Hindlimb muscle (tissue), 1 donor: Measurements from ENCODE around the gene ARHGAP1. TPM values are rescaled to one million over a fixed set of nuclear protein-coding genes. Genes with fewer than 3 reads are reported as not detected.
"Not testable (repeated sequence)": the region's sequence is repeated elsewhere in the genome, so short reads cannot be mapped to it uniquely, and the experiment has no call there.

Experiments used
- DNase-seq: peaks from one replicate; pipeline ENCODE4 v3.0.0-alpha.2; 2013
- polyA plus RNA-seq: library from polyadenylated mRNA; unstranded; fragments of 120-200 nt; gene quantifications from one replicate; pipeline ENCODE4 v1.2.1, GENCODE V29; 2013; ENCODE audit not compliant: insufficient read length

ARHGAP1 gene
- polyA plus RNA-seq, 1 donor, result 38.5 TPM

DNA sequence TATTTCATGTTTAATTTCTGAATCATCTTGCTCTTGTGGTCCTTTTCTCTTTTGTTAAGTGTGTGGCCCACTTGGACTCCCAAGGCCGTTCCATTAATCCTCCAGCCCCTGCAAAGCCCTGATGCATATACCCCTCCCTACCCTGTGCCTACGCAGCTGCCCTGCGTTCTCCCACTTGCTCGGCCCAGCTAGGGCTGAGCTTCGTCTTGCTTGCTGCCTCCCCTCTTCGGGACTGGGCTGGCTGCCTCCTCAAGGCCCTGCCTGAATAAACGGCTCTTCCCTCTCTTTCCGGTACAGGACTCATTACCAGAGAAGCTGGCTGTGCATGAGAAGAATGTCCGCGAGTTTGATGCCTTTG is 28.5 kb downstream of the ARHGAP1 start:
- no peak for DNase-seq

GRCh38 chr11:46670521-46670920 is 29.9 kb downstream of the ARHGAP1 start:
- DNase-seq, result not testable (repeated sequence)

- DNase-seq, result no peak
Measured at GRCh38 chr11:46669711-46670139, 30.7 kb downstream of the ARHGAP1 start.

DNA sequence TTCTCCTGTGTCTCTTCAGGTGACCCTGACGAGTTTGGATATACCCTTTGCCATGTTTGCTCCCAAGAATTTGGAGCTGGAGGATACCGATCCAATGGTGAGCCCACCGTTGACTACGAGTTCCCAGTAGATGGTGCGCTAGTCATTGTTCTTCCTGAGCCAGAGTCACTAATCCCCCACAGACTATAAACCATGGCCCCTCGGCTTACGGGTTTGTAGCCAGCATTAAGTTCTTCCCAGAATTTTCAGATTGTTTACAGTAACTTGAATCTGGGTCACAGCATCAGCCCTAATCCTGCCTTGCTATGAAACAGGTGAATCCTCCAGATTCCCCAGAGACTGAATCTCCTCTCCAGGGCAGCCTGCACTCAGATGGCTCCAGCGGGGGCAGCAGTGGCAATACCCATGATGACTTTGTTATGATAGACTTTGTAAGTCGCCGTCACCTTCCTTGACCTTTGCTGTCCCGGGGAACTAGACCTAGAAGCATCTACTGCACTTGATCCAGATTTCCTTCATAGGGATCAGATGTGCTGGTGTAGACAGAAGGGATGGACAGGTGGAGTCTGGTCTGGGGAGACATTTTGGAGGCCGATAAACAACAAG is 31.8 kb downstream of the ARHGAP1 start:
- DNase-seq, result no peak

- DNase-seq, result no peak
Measured at GRCh38 chr11:46667043-46667481, 33.4 kb downstream of the ARHGAP1 start.

- DNase-seq, result no peak
Measured at GRCh38 chr11:46666516-46666915, 33.9 kb downstream of the ARHGAP1 start.

DNA sequence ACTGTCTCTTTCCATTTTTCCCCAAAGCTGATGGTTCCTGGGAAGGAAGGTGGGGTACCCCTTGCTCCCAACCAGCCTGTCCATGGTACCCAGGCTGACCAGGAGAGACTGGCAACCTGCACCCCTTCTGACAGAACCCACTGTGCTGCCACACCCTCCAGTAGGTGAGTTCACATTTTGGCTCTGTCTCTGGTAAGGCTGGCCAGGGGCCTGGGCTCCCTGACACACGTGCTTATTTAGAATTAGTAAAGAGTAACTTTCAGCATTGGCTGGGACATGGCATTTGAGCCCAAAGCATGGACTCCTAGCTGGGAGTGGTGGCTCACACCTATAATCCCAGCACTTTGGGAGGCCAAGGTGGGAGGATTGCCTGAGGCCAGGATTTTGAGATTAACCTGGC is 35.1 kb downstream of the ARHGAP1 start:
- no peak for DNase-seq

DNA sequence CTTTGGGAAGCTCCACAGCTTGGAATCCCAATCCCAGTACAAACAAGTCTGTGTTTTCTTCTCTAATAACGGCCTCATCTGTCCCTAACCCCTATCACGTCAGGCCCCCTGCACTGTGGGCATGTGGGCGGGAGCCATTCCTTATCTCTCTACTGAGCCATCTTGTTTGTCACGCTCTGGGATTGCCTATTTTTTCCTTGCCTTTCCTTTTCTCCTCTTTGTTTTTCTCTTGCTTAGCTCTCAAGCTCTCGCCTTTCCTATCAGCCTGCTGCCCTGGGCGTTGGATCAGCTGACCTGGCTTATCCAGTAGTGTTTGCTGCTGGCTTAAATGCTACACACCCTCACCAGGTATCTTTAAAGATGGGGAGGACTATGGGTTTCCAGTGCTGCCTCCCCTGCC is 35.8 kb downstream of the ARHGAP1 start:
- DNase-seq, result no peak

DNA sequence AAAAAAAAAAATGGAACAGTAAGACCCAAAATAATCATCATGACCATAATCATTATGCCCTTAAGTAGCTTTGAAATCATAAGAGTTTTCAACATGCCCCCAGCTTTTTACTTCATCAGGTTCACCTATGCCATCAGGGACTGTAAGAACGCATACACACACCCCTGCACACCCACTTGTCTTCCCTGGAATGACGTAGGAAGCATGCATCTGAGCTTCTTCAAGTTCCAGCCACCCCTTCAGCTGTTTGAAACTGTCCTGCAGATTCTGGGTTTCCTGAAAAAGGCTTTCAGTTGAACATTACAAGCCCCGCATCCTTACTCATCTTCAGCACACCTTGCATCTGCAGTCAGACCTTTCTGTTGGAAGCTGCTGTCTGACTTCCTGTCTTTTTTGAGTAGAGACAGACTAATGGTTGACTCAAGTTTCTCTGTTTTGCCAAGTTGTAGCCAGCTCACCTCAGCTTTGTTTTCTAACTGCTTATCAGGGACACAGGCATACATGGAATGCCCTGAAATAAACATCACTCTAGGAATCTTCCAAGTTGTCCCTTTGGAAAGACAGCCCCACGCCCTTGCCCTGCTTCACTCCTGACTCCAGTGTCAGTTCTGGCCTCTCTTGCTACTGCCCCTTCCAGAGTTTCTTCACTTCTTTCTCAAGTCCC is 37.0 kb downstream of the ARHGAP1 start:
- no peak for DNase-seq

DNA sequence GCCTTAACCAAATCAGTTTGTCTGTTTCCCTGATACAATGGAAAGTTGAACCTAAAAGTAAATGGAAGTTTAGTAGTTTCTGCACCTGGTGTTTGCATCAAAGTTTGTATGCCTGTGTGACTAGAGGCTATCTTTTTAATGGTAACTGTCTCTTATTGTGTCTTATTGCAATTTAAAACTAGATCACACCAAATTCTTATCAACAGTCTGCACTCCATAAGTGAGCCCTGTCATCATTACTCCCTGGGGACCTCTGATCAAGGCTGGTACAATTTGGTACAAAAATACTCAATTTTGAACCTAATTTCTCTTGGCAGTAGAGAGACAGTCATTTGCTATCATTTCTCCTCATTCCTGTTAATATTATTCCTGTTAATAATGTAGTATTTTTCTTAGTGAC is 38.1 kb downstream of the ARHGAP1 start:
- no peak for DNase-seq

DNA sequence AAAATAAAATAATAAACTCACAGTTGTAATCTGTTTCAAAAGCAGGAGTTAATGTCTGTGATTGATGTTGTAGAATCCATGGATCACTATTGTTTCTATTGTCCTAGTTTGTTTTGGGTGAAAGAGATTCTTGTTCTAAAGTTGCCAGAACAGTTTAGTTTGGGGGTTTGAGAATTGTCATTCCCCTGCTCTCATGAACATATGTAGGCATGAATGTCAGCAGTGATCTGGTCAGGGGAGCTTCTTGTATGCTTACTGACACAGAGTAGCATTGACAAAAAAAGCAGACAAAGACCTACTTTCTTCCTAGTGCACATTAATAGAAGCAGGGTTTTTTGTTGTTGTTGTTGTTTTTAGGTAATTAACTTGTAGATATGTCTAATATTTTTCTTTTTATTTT is 38.6 kb downstream of the ARHGAP1 start:
- DNase-seq, result no peak

- no peak for DNase-seq
Measured at GRCh38 chr11:46659908-46660307, 40.5 kb downstream of the ARHGAP1 start.

- DNase-seq, result no peak
Measured at GRCh38 chr11:46658259-46658658, 42.2 kb downstream of the ARHGAP1 start.

DNA sequence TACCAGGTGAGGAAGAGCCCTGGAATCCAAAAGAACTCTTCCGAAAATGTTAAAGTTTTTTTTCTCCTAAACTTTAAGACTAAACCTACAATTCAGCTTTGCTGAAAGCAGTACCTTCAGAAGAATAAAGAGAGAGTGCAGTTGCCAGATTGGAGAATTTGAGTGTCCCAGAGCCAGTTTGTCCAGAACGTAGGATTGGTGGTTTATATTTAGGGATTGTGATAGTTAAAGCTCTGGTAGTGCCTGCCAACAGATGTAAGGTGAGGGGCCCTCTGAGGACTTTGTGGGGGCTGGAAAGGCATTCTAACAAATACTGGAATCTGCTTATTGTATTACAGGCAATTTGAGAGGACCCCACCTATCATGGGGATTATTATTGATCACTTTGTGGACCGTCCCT is 43.2 kb downstream of the ARHGAP1 start:
- no peak for DNase-seq

DNA sequence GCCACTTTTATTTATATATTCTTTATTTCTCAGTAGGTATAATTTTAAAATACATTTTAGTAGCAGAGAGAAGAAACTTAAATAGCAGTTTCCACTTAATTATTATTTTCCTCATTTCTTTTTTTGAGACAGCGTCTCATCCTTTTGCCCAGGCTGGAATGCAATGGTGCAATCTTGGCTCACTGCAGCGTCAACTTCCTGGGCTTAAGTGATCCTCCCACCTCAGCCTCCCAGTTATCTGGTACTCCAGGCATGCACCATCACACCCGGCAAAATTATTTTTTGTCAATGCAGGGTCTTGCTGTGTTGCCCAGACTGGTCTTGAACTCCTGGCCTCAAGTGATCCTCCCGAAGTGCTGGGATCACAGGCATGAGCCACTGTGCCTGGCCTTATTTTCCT is 44.8 kb downstream of the ARHGAP1 start:
- no peak for DNase-seq

- peak; percentile 43 for DNase-seq
Measured at GRCh38 chr11:46649180-46649738, 51.2 kb downstream of the ARHGAP1 start.

- no peak for DNase-seq
Measured at GRCh38 chr11:46643986-46644385, 56.4 kb downstream of the ARHGAP1 start.

- no peak for DNase-seq
Measured at GRCh38 chr11:46643531-46643930, 56.9 kb downstream of the ARHGAP1 start.

- DNase-seq, result no peak
Measured at GRCh38 chr11:46642627-46643335, 57.6 kb downstream of the ARHGAP1 start.

DNA sequence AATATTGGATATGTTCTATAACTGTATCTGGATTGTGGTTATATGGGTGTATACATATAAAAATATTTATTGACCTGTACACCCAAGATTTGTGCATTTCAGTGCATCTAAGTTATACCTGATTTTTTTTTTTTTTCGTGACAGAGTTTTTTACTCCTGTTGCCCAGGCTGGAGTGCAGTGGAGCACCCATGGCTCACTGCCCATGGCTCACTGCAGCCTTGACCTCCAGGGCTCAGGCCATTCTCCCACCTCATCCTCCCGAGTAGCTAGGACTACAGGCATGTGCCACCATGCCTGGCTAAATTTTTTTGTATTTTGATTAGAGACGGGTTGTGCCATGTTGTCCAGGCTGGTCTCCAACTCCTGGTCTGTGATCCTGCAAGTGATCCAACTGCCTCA is 58.8 kb downstream of the ARHGAP1 start:
- no peak for DNase-seq

- DNase-seq, result no peak
Measured at GRCh38 chr11:46640036-46640788, 60.2 kb downstream of the ARHGAP1 start.

- DNase-seq, result no peak
Measured at GRCh38 chr11:46639197-46639839, 61.1 kb downstream of the ARHGAP1 start.
